Spleen (tissue), 11 donors: ENCODE results near the gene LINGO1. TPM values are rescaled to one million over a fixed set of nuclear protein-coding genes. Genes with fewer than 3 reads are reported as not detected.
A peak's percentile ranks its signal among the peaks of the same experiment; 100 is the strongest.

Experiments
- DNase-seq: peaks from one replicate; pipeline ENCODE4 v3.0.0-alpha.2; 2020
- H3K27ac ChIP-seq, 8 donors: fragments of 200-600 bp; sonication (generic) in 7 of 8; 1 replicate in 4 of 8; 2 replicates in 4 of 8; pipeline versions ENCODE4 v1.5.0 to v1.8.0; 2016 to 2021; ENCODE audit warnings: inconsistent platforms in 4 of 8, mild to moderate bottlenecking in 4 of 8, moderate library complexity in 1 of 8
- H3K27me3 ChIP-seq, 7 donors: fragments of 200-600 bp; sonication (generic) in 6 of 7; replicated peaks in 1 of 7; 1 replicate in 4 of 7; 2 replicates in 3 of 7; pipeline versions ENCODE4 v1.5.0 to v1.8.0; 2016 to 2021; ENCODE audit warnings: inconsistent platforms in 3 of 7, mild to moderate bottlenecking in 1 of 7
- H3K36me3 ChIP-seq, 6 donors: fragments of 200-600 bp; sonication (generic) in 5 of 6; 1 replicate in 4 of 6; 2 replicates in 2 of 6; pipeline versions ENCODE4 v1.5.0 to v1.8.0; 2016 to 2021; ENCODE audit warnings: inconsistent platforms in 2 of 6
- H3K4me1 ChIP-seq, 6 donors: fragments of 200-600 bp; sonication (generic) in 5 of 6; 1 replicate in 3 of 6; 2 replicates in 3 of 6; pipeline versions ENCODE4 v1.5.0 to v1.8.0; 2016 to 2021; ENCODE audit warnings: inconsistent platforms in 3 of 6
- H3K4me3 ChIP-seq, 8 donors: fragments of 200-600 bp; sonication (generic) in 7 of 8; 1 replicate in 4 of 8; 2 replicates in 4 of 8; pipeline versions ENCODE4 v1.5.0 to v1.8.0; 2016 to 2021; ENCODE audit warnings: inconsistent platforms in 4 of 8, mild to moderate bottlenecking in 4 of 8, moderate library complexity in 2 of 8
- H3K9me3 ChIP-seq, 8 donors: fragments of 200-600 bp; sonication (generic) in 7 of 8; 1 replicate in 4 of 8; 2 replicates in 4 of 8; pipeline versions ENCODE4 v1.5.0 to v1.8.0; 2016 to 2021; ENCODE audit warnings: inconsistent platforms in 4 of 8
- CTCF ChIP-seq, 11 experiments: fragments of 200-600 bp in 7 of 11; fragments of 450-650 bp in 4 of 11; sonication (generic) in 4 of 11; IDR thresholded peaks in 8 of 11; conservative IDR thresholded peaks in 3 of 11; 1 replicate in 7 of 11; 2 replicates in 4 of 11; pipeline versions ENCODE4 v1.4.0 to v1.8.0; 2016 to 2021; ENCODE audit warnings: antibody characterized with exemption in 11 of 11, inconsistent platforms in 4 of 11, mild to moderate bottlenecking in 1 of 11
- POLR2A ChIP-seq, 3 donors: fragments of 450-650 bp; IDR thresholded peaks; one replicate each; pipeline ENCODE4 v1.5.1; 2017; ENCODE audit warnings: antibody characterized with exemption in 3 of 3, mild to moderate bottlenecking in 1 of 3
- POLR2AphosphoS5 ChIP-seq, 3 donors: sonication (generic); formaldehyde crosslinking; IDR thresholded peaks; one replicate each; pipeline ENCODE4 v1.5.1; 2017; ENCODE audit warnings: antibody characterized with exemption in 3 of 3
- WGBS, 5 donors: extraction: QIAGEN DNeasy Blood & Tissue Kit in 3 of 5; methylation state at CpG; one replicate each; pipeline versions ENCODE4 v1.1.5 to v1.1.7; 2013 to 2018; 5-methylcytosine and 5-hydroxymethylcytosine counted together
- intact Hi-C: fragments of 100-400 bp; cut with DNase I; formaldehyde crosslinking; loops from one replicate; pipeline ENCODE4 v1.15.0; 2023; ENCODE audit warnings: low total_unique reads
- polyA plus RNA-seq, 3 donors: library from polyadenylated mRNA; stranded (reverse); fragments of 200-250 nt; gene quantifications; one replicate each; pipeline ENCODE4 v1.2.1, GENCODE V29; 2013
- total RNA-seq, 7 donors: library from RNA; depleted of rRNA in 3 of 7; stranded (reverse); fragments of >200 nt in 3 of 7; fragmentation: NEBNext Ultra II Directional in 4 of 7; extraction: Animal tissue kit (Norgen Biotek cat#: 25700) in 4 of 7; gene quantifications; one replicate each; pipeline versions ENCODE4 v1.1.0 to v1.2.1, GENCODE V29; 2016 to 2021
- donor health status: healthy with polysubstance abuse.
- donor health status: DM: no; HTN: no; CAD: no; lungs with moderate emphysema.
- donor health status: DM: no; HTN: no; CAD: no.
- donor health status: Bipolar disorder and iron deficiency.
- donor health status: healthy.
- donor health status: DM: no; HTN: no; CAD: no.
- donor health status: DM: yes; HTN: yes; CAD: no.

The LINGO1 gene
- total and polyA plus RNA-seq, 10 donors: 0.46 to 7.3 (median 2.7) TPM

DNA sequence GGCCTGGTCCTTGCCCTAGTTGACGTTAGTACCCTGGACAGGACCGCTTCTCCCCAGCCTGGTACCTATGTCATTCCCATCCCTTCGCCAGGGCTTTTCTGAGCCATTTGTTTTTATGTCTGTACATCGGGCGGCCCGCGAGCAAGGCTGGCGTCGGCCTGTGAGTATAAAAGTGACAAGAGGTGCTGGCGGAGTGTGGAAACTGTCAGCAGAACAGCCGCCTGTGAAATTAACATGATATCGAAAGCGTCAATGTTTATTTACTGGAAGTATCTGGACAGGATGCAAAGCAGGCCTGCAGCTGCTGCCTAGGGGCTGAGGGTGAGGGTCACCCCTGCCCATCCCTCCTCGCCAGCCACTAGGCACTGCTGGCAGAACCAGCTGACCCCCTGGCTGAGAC, 33.4 kb downstream of the LINGO1 start:
- no peaks in the 10 kb centered on the region for H3K27me3 ChIP-seq
- no peaks in the 10 kb centered on the region for H3K36me3 ChIP-seq
- intact Hi-C loops: no loop called here
- no peak for DNase-seq
- no peaks in the 10 kb centered on the region for H3K4me1 ChIP-seq
- H3K9me3 ChIP-seq: no peaks in the 10 kb centered on the region
- peak overlapping the region in 1 of 8 donors; percentile 18 for H3K27ac ChIP-seq
- TF ChIP-seq CTCF (IDR thresholded peaks at IDR 0.05 in 8 of 11, conservative IDR thresholded peaks at IDR 0.05 in 3 of 11) (no peak), POLR2A (IDR thresholded peaks at IDR 0.05) (no peak), POLR2AphosphoS5 (IDR thresholded peaks at IDR 0.05) (no peak)
- no peak overlapping the region for H3K4me3 ChIP-seq
- WGBS, 5 donors: 91 to 97% (median 91%) methylated on average over 14 of the region's 14 CpGs

- WGBS, 5 donors: 85 to 96% (median 91%) methylated on average over 5 of the region's 5 CpGs
- no peak for TF ChIP-seq POLR2AphosphoS5 (IDR thresholded peaks at IDR 0.05)
- no peak for TF ChIP-seq CTCF (IDR thresholded peaks at IDR 0.05 in 8 of 11, conservative IDR thresholded peaks at IDR 0.05 in 3 of 11)
- no peak for TF ChIP-seq POLR2A (IDR thresholded peaks at IDR 0.05)
Observed at GRCh38 chr15:77598644-77599043, 34.1 kb downstream of the LINGO1 start.

DNA sequence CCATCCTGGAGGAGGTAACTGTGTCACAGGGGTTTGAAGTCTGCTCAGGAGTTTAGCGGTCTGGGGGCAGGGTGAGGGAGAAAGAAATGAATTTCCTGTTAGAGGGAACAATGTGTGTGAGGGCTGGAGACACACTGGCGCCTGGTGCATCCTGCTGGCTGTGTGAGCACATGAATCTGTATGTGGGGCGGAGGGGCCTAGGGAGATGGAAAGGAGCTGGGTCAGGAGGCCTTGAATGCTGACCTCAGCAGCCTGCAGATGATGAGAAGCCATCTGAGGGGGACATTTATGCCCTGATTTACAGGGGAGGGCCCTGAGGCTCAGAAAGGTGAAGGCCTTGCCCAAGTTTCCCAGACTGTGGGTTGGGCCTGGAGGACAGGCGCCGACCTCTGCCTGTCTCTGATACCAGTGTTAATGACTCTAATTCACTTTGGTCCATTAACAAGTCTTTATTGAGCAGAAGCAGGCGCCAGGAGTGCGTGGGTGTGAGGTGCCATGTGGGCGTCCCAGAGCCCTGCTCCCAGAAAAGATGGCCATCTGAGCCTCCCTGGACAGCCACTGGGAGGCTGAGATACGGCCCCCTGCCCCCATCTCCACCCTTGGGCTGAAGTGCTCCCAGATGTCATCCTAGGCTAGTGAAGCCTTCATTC, 34.8 kb downstream of the LINGO1 start:
- Histone ChIP-seq H3K4me1 (no peaks in the 10 kb centered on the region), H3K27ac (no peak overlapping the region), H3K36me3 (no peaks in the 10 kb centered on the region), H3K4me3 (no peak overlapping the region), H3K27me3 (no peaks in the 10 kb centered on the region), H3K9me3 (no peaks in the 10 kb centered on the region)
- intact Hi-C loops: no loop called here
- TF ChIP-seq POLR2A (IDR thresholded peaks at IDR 0.05): no peak
- TF ChIP-seq CTCF (IDR thresholded peaks at IDR 0.05 in 8 of 11, conservative IDR thresholded peaks at IDR 0.05 in 3 of 11): no peak
- no peak for TF ChIP-seq POLR2AphosphoS5 (IDR thresholded peaks at IDR 0.05)
- no peak for DNase-seq
- WGBS, 5 donors: 80 to 93% (median 89%) methylated on average over 8 to 9 of the region's 9 CpGs

More at GRCh38 chr15:77598644-77599043, 34.1 kb downstream of the LINGO1 start:
- intact Hi-C loops: no loop called here
- H3K9me3 ChIP-seq: no peaks in the 10 kb centered on the region
- no peak for DNase-seq
- H3K27ac ChIP-seq: no peak overlapping the region
- H3K27me3 ChIP-seq: no peaks in the 10 kb centered on the region
- no peaks in the 10 kb centered on the region for H3K4me1 ChIP-seq
- H3K4me3 ChIP-seq: no peak overlapping the region
- H3K36me3 ChIP-seq: no peaks in the 10 kb centered on the region

- no peak for DNase-seq
- 94 to 97% (median 94%) methylated on average over 15 of the region's 15 CpGs for WGBS, 5 donors
- no peaks in the 10 kb centered on the region for H3K27me3 ChIP-seq
- H3K36me3 ChIP-seq: no peaks in the 10 kb centered on the region
- intact Hi-C loops: no loop called here
- no peak overlapping the region for H3K27ac ChIP-seq
- H3K4me1 ChIP-seq: no peaks in the 10 kb centered on the region
- no peak overlapping the region for H3K4me3 ChIP-seq
- H3K9me3 ChIP-seq: no peaks in the 10 kb centered on the region
- TF ChIP-seq POLR2AphosphoS5 (IDR thresholded peaks at IDR 0.05): no peak
- TF ChIP-seq CTCF (IDR thresholded peaks at IDR 0.05 in 8 of 11, conservative IDR thresholded peaks at IDR 0.05 in 3 of 11): no peak
- TF ChIP-seq POLR2A (IDR thresholded peaks at IDR 0.05): no peak
Observed at GRCh38 chr15:77596821-77597803, 35.6 kb downstream of the LINGO1 start.
